ENCODE results near the gene SLC25A39. TPM values are rescaled to one million over a fixed set of nuclear protein-coding genes. Genes with fewer than 3 reads are reported as not detected.

Gene SLC25A39
- total RNA-seq, 6 experiments from 2014 or later, result 56.3 to 111 (median 64.6) TPM

DNA sequence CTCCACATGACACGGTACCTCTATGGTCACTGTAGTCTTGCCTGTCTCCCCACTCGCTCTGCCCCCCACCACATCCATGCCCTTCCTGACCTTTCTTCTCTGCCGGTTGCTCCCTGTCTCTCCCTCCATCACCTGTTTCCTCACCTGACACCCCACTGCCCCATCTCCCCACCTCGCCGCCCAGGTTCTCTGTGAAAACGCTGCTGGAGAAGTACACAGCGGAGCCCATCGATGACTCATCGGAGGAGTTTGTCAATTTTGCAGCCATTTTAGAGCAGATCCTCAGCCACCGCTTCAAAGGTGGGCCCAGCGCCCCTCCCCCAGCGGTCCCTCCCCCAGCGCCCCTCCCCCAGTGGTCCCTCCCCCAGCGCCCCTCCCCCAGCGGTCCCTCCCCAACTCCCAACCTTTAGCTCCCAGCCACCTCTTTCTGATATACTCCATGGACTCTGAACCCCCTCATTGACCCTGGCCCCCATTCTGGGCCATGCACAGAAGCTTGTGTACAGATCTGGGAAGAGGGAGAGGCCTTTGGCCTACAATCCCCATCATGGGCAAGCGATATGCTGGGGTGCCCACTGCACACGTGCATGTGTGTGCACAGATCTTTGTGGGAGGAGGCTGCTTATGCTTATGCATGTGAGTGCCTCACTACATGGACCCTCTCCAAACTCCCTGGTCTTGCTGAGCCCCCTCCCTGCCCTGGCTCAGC, 12.1 kb downstream of the SLC25A39 start:
- DNase-seq (no peak), ATAC-seq (no peak)
- 55% methylated on average over 15 of the region's 17 CpGs for WGBS (ENCODE audit: insufficient coverage, low coverage, low lambda C conversion rate, missing lambda C conversion rate)
- Histone ChIP-seq H3K36me3 (no peaks in the 10 kb centered on the region), H3K27me3 (no peaks in the 10 kb centered on the region), H3K4me3 (no peak overlapping the region), H3K4me1 (peaks cover 0 to 10% (median 4%) of the 10 kb centered on the region in 4 donors), H3K9me3 (no peaks in the 10 kb centered on the region), H3K27ac (no peak overlapping the region)
- intact Hi-C loops (cut with DNase I), result no loop called here
- no peak for TF ChIP-seq POLR2A (IDR thresholded peaks at IDR 0.05)
- TF ChIP-seq, protein P1, sequence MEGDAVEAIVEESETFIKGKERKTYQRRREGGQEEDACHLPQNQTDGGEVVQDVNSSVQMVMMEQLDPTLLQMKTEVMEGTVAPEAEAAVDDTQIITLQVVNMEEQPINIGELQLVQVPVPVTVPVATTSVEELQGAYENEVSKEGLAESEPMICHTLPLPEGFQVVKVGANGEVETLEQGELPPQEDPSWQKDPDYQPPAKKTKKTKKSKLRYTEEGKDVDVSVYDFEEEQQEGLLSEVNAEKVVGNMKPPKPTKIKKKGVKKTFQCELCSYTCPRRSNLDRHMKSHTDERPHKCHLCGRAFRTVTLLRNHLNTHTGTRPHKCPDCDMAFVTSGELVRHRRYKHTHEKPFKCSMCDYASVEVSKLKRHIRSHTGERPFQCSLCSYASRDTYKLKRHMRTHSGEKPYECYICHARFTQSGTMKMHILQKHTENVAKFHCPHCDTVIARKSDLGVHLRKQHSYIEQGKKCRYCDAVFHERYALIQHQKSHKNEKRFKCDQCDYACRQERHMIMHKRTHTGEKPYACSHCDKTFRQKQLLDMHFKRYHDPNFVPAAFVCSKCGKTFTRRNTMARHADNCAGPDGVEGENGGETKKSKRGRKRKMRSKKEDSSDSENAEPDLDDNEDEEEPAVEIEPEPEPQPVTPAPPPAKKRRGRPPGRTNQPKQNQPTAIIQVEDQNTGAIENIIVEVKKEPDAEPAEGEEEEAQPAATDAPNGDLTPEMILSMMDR (IDR thresholded peaks at IDR 0.05), result no peak

DNA sequence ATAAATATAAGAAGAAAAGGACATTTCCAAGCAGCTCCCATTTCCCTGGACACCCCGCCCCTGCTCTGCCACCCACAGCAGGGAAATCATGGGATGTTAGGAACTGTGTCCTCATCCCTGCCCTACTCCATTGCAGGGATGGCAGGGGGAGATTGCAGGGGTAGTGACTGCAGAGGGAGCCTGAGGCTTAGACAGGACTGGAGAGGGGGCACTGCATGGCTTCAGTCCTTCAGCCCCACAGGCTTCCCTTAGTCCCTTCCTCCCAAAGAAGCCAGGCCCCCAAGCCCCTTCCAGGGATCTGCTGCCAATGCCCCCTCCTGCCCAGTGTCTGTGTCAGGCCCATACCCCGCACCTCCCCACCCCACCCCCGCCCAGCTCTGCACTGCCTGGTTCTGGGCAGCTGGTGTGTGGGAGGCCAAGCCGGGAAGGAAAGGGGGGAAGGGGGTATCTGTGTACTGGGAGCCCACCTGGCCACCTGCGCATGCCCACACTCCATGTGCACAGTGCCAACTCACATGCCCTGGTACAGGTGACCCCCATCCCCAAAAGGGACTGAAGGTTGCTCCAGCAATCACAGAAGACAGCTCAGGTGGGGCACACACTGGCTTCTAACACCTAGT, 13.0 kb downstream of the SLC25A39 start:
- WGBS (ENCODE audit: insufficient coverage, low coverage, low lambda C conversion rate, missing lambda C conversion rate), result 83% methylated on average over 1 of the region's 5 CpGs
- H3K4me3 ChIP-seq, result no peak overlapping the region
- ATAC-seq (no peak), DNase-seq (no peak)
- intact Hi-C loops (cut with DNase I), result no loop called here
- H3K36me3 ChIP-seq, result no peaks in the 10 kb centered on the region
- H3K4me1 ChIP-seq, result peaks cover 0 to 12% (median 5%) of the 10 kb centered on the region in 4 donors
- no peaks in the 10 kb centered on the region for H3K27me3 ChIP-seq
- H3K27ac ChIP-seq, result no peak overlapping the region
- TF ChIP-seq POLR2A (IDR thresholded peaks at IDR 0.05), result no peak
- TF ChIP-seq, protein P1 (IDR thresholded peaks at IDR 0.05), result no peak
- no peaks in the 10 kb centered on the region for H3K9me3 ChIP-seq

- peaks cover 0 to 12% (median 5%) of the 10 kb centered on the region in 4 donors for H3K4me1 ChIP-seq
- 76% methylated on average over 5 of the region's 10 CpGs for WGBS (ENCODE audit: insufficient coverage, low coverage, low lambda C conversion rate, missing lambda C conversion rate)
- no peak for TF ChIP-seq POLR2A (IDR thresholded peaks at IDR 0.05)
- TF ChIP-seq, protein P1 (IDR thresholded peaks at IDR 0.05), result no peak
- no peaks in the 10 kb centered on the region for H3K9me3 ChIP-seq
- peaks cover 0 to 7% of the 10 kb centered on the region in 2 donors for H3K27me3 ChIP-seq
- no peaks in the 10 kb centered on the region for H3K36me3 ChIP-seq
- DNase-seq (no peak), ATAC-seq (no peak)
- no peak overlapping the region for H3K27ac ChIP-seq
- no peak overlapping the region for H3K4me3 ChIP-seq
- intact Hi-C loops (cut with DNase I), result no loop called here
Observed at GRCh38 chr17:44310609-44311376, 13.8 kb downstream of the SLC25A39 start.

GRCh38 chr17:44310188-44310587, 14.4 kb downstream of the SLC25A39 start:
- 100% methylated on average over 1 of the region's 2 CpGs for WGBS (ENCODE audit: insufficient coverage, low coverage, low lambda C conversion rate, missing lambda C conversion rate)
- H3K36me3 ChIP-seq, result no peaks in the 10 kb centered on the region
- ATAC-seq, result no peak
- H3K4me1 ChIP-seq, result peaks cover 0 to 12% (median 5%) of the 10 kb centered on the region in 4 donors
- no peak for TF ChIP-seq POLR2A (IDR thresholded peaks at IDR 0.05)
- TF ChIP-seq, protein P1 (IDR thresholded peaks at IDR 0.05), result no peak
- no peak overlapping the region for H3K4me3 ChIP-seq
- H3K27me3 ChIP-seq, result peaks cover 0 to 7% of the 10 kb centered on the region in 2 donors
- intact Hi-C loops (cut with DNase I), result no loop called here
- no peak overlapping the region for H3K27ac ChIP-seq
- no peaks in the 10 kb centered on the region for H3K9me3 ChIP-seq
- DNase-seq, result no peak
